ENCODE results near the gene NCBP2.

Gene NCBP2

GRCh38 chr3:196889844-196890708 lies 52.3 kb downstream of the NCBP2 start:
- no peak overlapping the region for H3K4me3 ChIP-seq (replicated peaks in 1 of 2; ENCODE audit: low read depth in 2 of 2, low read length in 2 of 2)
- no peak for DNase-seq (ENCODE audit: low read depth in 2 of 2)
- TF ChIP-seq CTCF (IDR thresholded peaks at IDR 0.05; ENCODE audit: low read depth, low read length), result no peak

DNA sequence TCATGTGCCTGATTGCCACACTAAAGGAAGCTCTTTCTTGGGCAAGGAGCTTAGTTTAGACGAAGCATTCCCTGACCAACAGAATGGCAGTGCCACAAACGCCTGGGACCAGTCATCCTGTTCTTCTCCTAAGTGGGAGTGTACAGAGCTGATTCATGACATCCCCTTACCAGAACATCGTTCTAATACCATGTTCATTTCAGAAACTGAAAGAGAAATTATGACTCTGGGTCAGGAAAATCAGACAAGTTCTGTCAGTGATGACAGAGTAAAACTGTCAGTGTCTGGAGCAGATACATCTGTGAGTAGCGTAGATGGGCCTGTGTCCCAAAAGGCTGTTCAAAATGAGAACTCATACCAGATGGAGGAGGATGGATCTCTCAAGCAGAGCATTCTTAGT lies 56.2 kb downstream of the NCBP2 start:
- TF ChIP-seq CTCF (IDR thresholded peaks at IDR 0.05; ENCODE audit: low read depth, low read length), result no peak
- no peak overlapping the region for H3K4me3 ChIP-seq (replicated peaks in 1 of 2; ENCODE audit: low read depth in 2 of 2, low read length in 2 of 2)
- DNase-seq (ENCODE audit: low read depth in 2 of 2), result no peak
